Skeletal muscle cell (primary cell): Measurements from ENCODE around the gene ITIH1.
A peak's percentile ranks its signal among the peaks of the same experiment; 100 is the strongest.

Source experiments
- DNase-seq: peaks from one replicate; pipeline ENCODE4 v3.0.0-alpha.2; 2010; ENCODE audit warnings: low read depth
- H3K4me3 ChIP-seq: 2 replicates; pipeline ENCODE4 v1.5.1; 2011; ENCODE audit warnings: low read depth, mild to moderate bottlenecking, control low read depth, low read length, moderate library complexity

The ITIH1 gene

DNA sequence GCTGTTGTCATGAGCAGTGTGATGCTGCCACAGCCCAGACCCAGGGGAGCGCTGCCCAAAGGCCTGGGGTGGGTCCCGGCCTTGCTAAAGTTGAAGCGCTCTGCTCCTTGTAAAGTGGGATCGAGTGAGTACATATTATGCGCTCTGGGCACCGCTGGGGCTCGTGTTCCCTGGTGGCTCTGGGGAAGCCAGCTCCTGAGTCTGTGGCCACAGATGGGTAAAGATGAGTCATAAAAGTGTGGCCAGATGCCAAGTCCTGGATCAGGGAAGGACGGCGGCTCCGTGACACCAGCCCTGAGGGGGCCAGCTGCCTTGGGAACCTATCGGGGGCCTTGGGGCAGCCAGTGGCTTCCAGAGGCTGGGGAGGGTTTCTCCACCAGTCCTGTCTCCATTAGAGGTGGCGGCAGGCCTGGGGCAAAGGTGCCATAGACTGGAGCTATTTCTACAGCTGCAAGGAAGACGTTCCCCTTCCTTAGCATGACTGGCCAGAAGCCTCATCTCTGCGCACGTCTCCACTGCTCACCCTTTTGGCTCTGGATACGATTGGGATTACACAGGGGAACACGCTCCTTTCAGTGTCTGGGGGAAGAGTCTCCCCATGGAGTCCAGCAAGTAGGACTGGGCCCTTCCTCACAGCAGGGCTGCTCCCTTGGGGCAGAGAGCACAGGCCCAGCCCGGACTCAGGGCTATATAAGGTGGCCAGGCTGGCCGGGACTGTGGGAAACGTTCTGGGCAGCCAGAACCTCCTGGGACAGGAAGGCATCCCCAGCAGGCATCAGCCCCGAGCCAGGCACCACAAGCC is 54.3 kb downstream of the ITIH1 start:
- H3K4me3 ChIP-seq = no peak overlapping the region
- peak; percentile 48 for DNase-seq

DNA sequence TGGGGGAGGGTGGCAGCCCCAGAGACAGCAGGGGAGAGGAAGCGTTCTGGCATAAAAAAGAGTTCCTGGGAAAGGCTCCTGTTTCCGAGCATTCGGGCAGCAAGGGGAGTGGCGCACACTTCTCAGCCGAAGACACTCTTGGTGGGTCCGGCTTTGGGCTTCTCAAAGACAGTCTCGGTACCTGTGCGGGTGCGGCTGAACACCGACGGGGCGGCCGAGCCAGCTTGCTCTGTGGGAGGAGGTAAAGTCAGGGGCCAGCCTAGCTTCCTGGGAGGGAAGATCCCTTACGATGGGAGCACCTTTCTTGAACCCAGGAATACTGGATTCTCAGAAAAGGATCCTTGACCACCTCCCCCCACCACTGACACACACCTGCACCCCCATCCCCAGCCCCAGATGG is 55.8 kb downstream of the ITIH1 start:
- H3K4me3 ChIP-seq = no peak overlapping the region

DNA sequence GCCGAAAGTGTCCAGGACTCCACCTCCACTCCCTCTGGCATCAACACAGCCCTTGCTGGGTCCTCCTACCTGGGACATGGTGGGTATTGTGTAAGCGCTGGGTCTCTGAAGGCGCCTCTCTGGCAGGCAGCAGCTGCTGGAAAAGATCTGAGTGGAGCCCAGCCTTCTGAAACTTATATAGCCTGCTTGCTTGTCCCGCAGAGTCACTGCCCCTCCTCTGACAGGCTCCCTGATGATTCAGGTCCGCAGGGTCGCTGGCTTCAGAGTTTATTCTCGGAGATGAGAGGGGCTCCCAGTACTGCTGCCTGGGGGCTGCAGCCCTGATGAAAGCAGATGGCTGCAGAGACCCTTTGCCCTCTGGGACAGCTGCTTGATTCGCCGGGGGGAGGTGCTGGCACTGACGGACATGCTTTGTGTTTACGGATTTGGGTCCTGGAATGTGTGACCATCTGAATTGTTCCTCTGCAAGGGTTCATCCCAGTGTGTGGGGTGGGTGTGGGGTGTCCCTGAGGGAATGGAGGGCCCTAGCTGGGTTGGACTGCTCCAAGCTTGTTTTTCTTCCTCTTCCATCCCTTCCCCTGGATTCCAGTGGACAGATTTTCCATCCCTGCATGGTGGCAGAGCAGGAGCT is 57.6 kb downstream of the ITIH1 start, which contains the start of gene MUSTN1:
Gene MUSTN1, minus strand, starts transcription at position 149 of the 631 bp plus-strand sequence. Its CDS starts 71 bp downstream, at position 78.
- DNase-seq = peak; percentile 19

More for the DNA sequence above, 55.8 kb downstream of the ITIH1 start:
- DNase-seq = no peak

DNA sequence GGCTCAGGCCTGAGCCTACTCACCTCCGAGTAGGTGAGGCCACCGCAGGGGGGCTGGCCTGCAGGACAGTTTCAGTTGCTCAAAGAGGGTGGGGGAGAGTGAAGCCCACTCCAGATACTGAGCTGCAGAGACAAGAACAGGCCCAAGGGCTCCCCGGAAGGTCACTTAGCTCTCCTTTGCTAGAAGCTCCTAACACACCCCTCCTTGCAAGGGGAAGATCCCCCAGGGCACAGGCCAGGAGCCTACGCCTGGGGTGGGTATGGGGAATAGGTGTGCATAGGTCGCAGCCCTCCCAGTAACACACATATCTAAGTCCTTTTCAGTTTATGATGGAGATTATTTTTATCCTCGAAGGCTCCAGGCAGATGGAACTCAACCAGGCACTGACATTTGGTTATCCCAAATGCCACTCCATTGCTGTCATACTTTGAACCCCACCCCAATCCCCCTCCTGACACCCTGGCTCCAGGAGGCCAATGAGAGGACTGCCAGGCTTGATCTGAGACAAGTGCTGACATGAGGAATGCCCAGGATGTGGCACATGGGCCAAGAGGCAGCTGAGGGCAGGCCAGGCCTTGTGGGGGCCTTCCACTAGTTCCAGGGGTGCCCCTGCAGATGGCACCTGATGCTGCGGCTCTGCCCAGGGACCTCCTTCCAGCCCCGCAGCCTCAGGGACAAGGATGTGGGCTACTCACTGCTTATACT is 58.5 kb downstream of the ITIH1 start:
- H3K4me3 ChIP-seq = no peak overlapping the region
- DNase-seq = no peak

More for the DNA sequence above, 57.6 kb downstream of the ITIH1 start, which contains the start of gene MUSTN1:
- no peak within 1 kb of the TSS for H3K4me3 ChIP-seq

DNA sequence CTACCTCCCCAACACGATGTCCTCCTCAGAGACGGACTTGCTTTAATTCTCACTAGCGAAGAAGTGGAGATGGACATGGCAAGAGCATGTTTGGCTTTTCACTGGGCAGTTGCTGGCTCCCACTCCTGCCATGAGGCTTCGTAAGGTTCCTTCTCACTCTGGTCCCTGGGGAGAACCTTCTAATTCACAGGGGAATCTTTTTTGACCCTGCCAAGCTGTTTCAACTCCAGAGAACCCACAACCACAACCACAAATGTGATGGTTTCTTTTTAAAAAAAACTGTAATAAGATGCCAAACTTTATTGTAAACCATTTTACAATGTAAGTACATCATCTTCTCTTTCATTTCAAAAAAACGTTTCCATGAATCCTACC is 59.1 kb downstream of the ITIH1 start:
- DNase-seq = no peak
- no peak overlapping the region for H3K4me3 ChIP-seq

DNA sequence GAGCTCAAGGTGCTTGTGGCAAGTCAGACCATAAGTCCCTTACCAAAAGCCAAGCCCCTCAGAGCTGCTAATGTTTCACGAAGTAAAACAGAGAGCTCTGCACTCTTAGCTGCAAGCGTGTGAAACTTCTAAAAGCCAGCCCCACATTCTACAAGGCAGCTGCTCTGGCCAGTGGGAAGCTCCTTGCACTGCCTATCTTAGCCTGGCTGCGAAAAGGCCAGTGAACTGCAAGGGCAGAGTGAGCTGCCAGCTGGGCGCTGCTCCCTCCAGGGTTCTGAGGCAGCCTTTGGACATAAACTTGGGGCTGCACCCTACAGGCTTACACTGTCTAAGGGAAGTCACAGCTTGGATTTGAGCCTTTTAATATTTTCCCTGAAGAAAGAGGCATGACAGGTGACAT is 59.6 kb downstream of the ITIH1 start:
- no peak for DNase-seq
- no peak overlapping the region for H3K4me3 ChIP-seq

DNA sequence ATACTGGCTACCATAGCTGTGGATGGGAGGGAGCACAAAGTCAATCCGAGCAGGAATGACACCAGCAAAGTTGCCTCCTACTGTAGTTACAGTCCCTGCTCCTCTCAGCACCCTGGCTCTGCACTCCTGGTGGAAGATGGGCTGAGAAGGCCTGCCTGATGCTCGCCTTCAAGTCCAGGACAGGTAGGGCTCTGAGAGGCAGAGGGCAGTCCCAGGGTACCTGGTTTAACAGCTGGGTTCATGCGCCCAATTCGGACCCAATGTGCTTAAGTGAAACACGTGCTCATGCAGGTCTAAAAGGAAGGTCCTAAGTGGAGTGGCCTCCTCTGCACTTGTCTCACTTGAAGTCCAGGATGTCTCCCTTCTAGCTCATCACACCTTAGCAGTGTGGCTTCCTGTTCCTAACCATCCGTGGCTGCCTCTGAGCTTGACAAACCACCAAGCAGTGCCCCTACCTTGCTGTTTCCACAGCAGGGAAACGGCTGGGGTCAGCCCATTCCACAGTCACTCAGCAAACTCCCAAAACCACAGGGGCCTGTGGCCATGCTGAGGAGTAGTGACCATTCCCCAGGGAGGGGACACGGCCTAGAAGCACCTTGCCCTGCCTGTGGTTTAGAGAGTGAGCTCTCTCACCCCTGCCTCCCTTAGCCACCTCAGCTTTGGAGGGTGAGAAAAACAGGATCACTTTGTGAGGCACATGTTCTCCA is 61.3 kb downstream of the ITIH1 start:
- no peak overlapping the region for H3K4me3 ChIP-seq
- DNase-seq = no peak

DNA sequence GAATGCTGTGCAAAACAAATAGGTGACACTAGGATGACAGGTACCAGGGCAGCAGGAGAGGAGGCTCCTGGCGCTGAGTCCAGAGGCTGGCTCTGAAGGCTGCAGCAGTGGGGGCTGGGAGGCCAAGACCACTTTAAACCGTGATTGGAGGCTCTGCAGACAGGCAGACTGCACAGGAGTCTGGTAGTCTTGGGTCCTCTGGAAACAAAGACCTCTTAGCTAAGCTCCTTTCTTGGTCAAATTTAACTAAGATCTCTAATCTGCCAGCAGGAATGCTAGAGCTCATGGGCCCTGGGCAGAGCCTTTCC is 61.8 kb downstream of the ITIH1 start:
- DNase-seq = no peak
- no peak overlapping the region for H3K4me3 ChIP-seq

DNA sequence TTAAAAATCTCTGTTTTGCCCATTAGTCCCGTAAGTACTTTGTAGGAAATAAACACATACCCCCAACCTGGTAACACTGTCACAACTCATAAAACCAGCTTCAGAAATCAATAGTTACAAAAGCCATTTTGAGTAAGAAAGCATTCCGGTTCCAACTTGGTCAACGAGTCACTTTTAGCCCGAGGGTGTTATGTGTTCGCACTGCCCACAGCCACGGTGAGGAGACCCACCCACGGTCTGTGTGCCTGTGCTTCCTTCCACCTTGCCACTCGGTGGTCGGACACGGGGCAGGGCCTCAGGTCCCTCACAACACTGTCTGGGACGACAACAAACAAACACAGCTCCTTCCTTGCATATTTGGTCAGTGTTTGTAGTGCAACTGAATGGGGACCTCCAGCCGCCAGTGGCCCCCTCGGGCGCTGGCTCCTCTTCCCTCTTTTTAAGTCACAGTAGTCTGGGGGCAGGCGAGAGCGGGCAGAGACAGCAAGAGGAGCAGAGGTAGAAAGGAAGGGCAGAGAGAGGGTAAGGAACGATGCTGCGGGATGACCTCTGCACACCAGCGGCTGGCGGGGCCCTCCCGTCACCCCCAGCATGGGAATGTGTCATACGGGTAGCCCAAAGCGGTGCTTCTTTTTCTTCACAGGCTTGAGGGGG is 62.6 kb downstream of the ITIH1 start:
- H3K4me3 ChIP-seq = no peak overlapping the region
- DNase-seq = no peak

DNA sequence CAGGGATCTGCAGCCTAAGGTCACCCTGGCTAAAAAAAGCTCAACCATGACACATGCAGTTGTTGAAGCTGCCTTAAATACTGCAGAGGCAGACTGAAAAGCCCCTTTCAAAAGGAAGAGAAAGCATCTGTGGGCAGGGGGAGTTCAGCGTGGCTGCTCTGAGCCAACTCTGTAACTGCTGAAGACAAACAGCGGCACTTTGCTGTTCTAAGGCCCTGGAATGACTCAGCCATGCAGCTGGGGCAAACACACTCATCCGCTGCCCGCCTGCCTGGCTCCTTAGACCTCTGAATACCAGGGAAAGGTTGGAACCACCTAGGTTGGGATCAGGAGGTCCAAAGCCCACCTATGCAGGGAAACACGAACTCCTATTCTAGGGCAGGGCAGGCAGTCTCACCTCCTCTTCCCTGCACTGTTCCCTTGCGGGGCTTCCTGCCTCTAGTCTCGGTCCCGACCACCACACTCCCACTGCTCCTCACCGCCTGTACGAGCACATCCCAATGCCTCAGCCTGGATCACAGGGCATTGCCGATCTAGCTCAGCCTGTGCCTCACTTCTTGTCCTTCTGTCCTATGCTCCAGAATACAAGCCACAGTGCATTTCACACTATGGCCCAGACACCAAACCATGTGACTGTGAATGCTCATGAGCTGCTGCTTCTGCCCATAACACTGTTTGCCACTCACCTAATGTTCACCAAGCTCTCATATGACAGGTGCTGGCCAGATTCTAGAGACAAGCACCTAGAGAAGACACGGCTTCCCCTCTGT is 64.0 kb downstream of the ITIH1 start:
- no peak overlapping the region for H3K4me3 ChIP-seq
- DNase-seq = no peak
